Prostate gland (tissue), 2 donors: ENCODE data around the gene UQCR11.

Experiments used
- CTCF ChIP-seq, 4 experiments: fragments of 200-600 bp in 2 of 4; fragments of 450-650 bp in 2 of 4; sonication (generic) in 2 of 4; IDR thresholded peaks; 1 replicate in 3 of 4; 2 replicates in 1 of 4; pipeline ENCODE4 v1.5.1; 2016 to 2019; ENCODE audit warnings: antibody characterized with exemption in 4 of 4, mild to moderate bottlenecking in 2 of 4, moderate library complexity in 2 of 4
- POLR2A ChIP-seq: fragments of 450-650 bp; IDR thresholded peaks from one replicate; pipeline ENCODE4 v1.6.1; 2016; ENCODE audit warnings: antibody characterized with exemption, mild to moderate bottlenecking

GRCh38 chr19:1576242-1577089 is 28.8 kb downstream of the UQCR11 start:
- no peak for TF ChIP-seq CTCF (IDR thresholded peaks at IDR 0.05)
- TF ChIP-seq POLR2A: no peak
